H1 (cell line): ENCODE results near the gene GTF3C5. TPM values are rescaled to one million over a fixed set of nuclear protein-coding genes. Genes with fewer than 3 reads are reported as not detected.
A peak's percentile ranks its signal among the peaks of the same experiment; 100 is the strongest.

Experiments
- CTCF ChIA-PET: fragments of 300-600 bp; sonication (Branson Sonifier 250); formaldehyde crosslinking; loops from one replicate; lab custom pipeline; 2021; ENCODE audit not compliant: partially characterized antibody; lab: Charles Lee
- POLR2A ChIA-PET: fragments of 300-600 bp; sonication (Branson Sonifier 250); formaldehyde crosslinking; loops from one replicate; lab custom pipeline; 2021; ENCODE audit warnings: inconsistent platforms; ENCODE audit not compliant: partially characterized antibody; lab: Charles Lee
- DNase-seq, 2 experiments: peaks; one replicate each; pipeline versions ENCODE4 v3.0.0 to v3.0.0-alpha.2; 2010 to 2022; ENCODE audit warnings: low spot score in 2 of 2, low read depth in 1 of 2, mixed read lengths in 1 of 2
- FAIRE-seq: peaks from 2 replicates; lab custom pipeline; 2011; peaks lifted over from hg19 to GRCh38; lab: Jason Lieb, UNC
- H2AFZ ChIP-seq: 2 replicates; pipeline ENCODE4 v1.8.1; 2012; ENCODE audit warnings: low read length, inconsistent platforms
- H2AK5ac ChIP-seq: 2 replicates; pipeline ENCODE4 v1.6.1; 2013; ENCODE audit warnings: low read depth, low read length
- H2BK120ac ChIP-seq: replicated peaks from 2 replicates; pipeline ENCODE3; 2013; ENCODE audit warnings: low read depth, low read length, inconsistent platforms
- H2BK12ac ChIP-seq: 2 replicates; pipeline ENCODE4 v1.6.1; 2013; ENCODE audit warnings: low read depth, low read length
- H2BK15ac ChIP-seq: 2 replicates; pipeline ENCODE4 v1.6.1; 2013; ENCODE audit warnings: low read length
- H2BK20ac ChIP-seq: 2 replicates; pipeline ENCODE4 v1.6.1; 2013; ENCODE audit warnings: low read length
- H2BK5ac ChIP-seq: 2 replicates; pipeline ENCODE4 v1.6.1; 2013; ENCODE audit warnings: low read depth, low read length
- H3K14ac ChIP-seq: 2 replicates; pipeline ENCODE4 v1.6.1; 2013; ENCODE audit warnings: inconsistent platforms; ENCODE audit not compliant: insufficient read length
- H3K18ac ChIP-seq: 2 replicates; pipeline ENCODE4 v1.6.1; 2013; ENCODE audit warnings: low read length; ENCODE audit errors: extremely low read depth
- H3K23ac ChIP-seq: 2 replicates; pipeline ENCODE4 v1.6.1; 2013; ENCODE audit warnings: inconsistent platforms; ENCODE audit not compliant: insufficient read length
- H3K23me2 ChIP-seq: 2 replicates; pipeline ENCODE4 v1.6.1; 2013; ENCODE audit warnings: low read depth, low read length
- H3K27ac ChIP-seq: 2 replicates; pipeline ENCODE4 v1.6.1; 2011; ENCODE audit warnings: low read depth, low read length, inconsistent platforms
- H3K27me3 ChIP-seq, 4 experiments: replicated peaks in 1 of 4; 1 replicate in 1 of 4; 2 replicates in 3 of 4; pipeline versions ENCODE4 v1.6.1 to v1.8.1; 2011 to 2013; ENCODE audit warnings: low read length in 3 of 4, mild to moderate bottlenecking in 3 of 4, inconsistent platforms in 2 of 4, mixed read lengths in 2 of 4, moderate library complexity in 1 of 4; ENCODE audit not compliant: control insufficient read depth in 3 of 4, insufficient read depth in 3 of 4; ENCODE audit errors: extremely low read depth in 1 of 4
- H3K36me3 ChIP-seq, 4 experiments: 2 replicates each; pipeline versions ENCODE4 v1.6.1 to v1.8.1; 2011 to 2013; ENCODE audit warnings: mild to moderate bottlenecking in 4 of 4, low read length in 3 of 4, moderate library complexity in 2 of 4, control low read depth in 1 of 4, inconsistent platforms in 1 of 4; ENCODE audit not compliant: insufficient read depth in 4 of 4, control insufficient read depth in 2 of 4
- H3K4ac ChIP-seq: replicated peaks from 2 replicates; pipeline ENCODE3; 2013; ENCODE audit warnings: low read length, low read depth, mixed read lengths, inconsistent platforms; ENCODE audit not compliant: insufficient read length
- H3K4me1 ChIP-seq, 4 experiments: replicated peaks in 1 of 4; 1 replicate in 1 of 4; 2 replicates in 3 of 4; pipeline versions ENCODE4 v1.6.1 to v1.8.1; 2011 to 2013; ENCODE audit warnings: low read length in 3 of 4, inconsistent platforms in 2 of 4, mixed read lengths in 1 of 4; ENCODE audit not compliant: insufficient read depth in 4 of 4, control insufficient read depth in 3 of 4
- H3K4me2 ChIP-seq, 2 experiments: 2 replicates each; pipeline versions ENCODE4 v1.6.1 to v1.8.1; 2011 to 2013; ENCODE audit warnings: low read depth in 2 of 2, low read length in 2 of 2, control low read depth in 1 of 2, inconsistent platforms in 1 of 2, mild to moderate bottlenecking in 1 of 2; ENCODE audit not compliant: insufficient read depth in 1 of 2
- H3K4me3 ChIP-seq, 4 experiments: fragments of 200-600, 300-600 bp in 1 of 4; sonication (generic), shearing (Covaris generic), sonication (Bioruptor Twin) in 1 of 4; 2 replicates each; pipeline versions ENCODE4 v1.5.1 to v1.8.1; 2011 to 2016; ENCODE audit warnings: low read length in 4 of 4, low read depth in 3 of 4, control low read depth in 2 of 4, inconsistent platforms in 2 of 4, mild to moderate bottlenecking in 2 of 4, mixed read lengths in 1 of 4, moderate library complexity in 1 of 4; ENCODE audit not compliant: insufficient read depth in 2 of 4; ENCODE audit errors: extremely low read depth in 1 of 4
- H3K56ac ChIP-seq: replicated peaks from 2 replicates; pipeline ENCODE3; 2013; ENCODE audit warnings: low read depth, mild to moderate bottlenecking, mixed read lengths, low read length, inconsistent platforms; ENCODE audit not compliant: insufficient read length
- H3K79me1 ChIP-seq: 2 replicates; pipeline ENCODE4 v1.6.1; 2013; ENCODE audit warnings: low read depth, low read length, control low read depth
- H3K79me2 ChIP-seq, 2 experiments: 2 replicates each; pipeline versions ENCODE4 v1.6.1 to v1.8.1; 2012 to 2013; ENCODE audit warnings: low read length in 2 of 2, mild to moderate bottlenecking in 2 of 2, inconsistent platforms in 1 of 2; ENCODE audit not compliant: insufficient read depth in 2 of 2, control insufficient read depth in 1 of 2
- H3K9ac ChIP-seq, 4 experiments: replicated peaks in 1 of 4; 1 replicate in 1 of 4; 2 replicates in 3 of 4; pipeline versions ENCODE4 v1.6.1 to v1.8.1; 2011 to 2013; ENCODE audit warnings: low read depth in 3 of 4, low read length in 3 of 4, control low read depth in 2 of 4, mild to moderate bottlenecking in 2 of 4, moderate library complexity in 2 of 4, inconsistent platforms in 1 of 4; ENCODE audit errors: extremely low read depth in 1 of 4
- H3K9me3 ChIP-seq, 2 experiments: 2 replicates each; pipeline versions ENCODE4 v1.6.1 to v1.8.1; 2012 to 2013; ENCODE audit warnings: mild to moderate bottlenecking in 2 of 2, moderate library complexity in 2 of 2, control low read depth in 1 of 2, inconsistent platforms in 1 of 2, low read depth in 1 of 2, low read length in 1 of 2, mixed read lengths in 1 of 2; ENCODE audit not compliant: insufficient read depth in 2 of 2
- H4K20me1 ChIP-seq, 2 experiments: replicated peaks in 1 of 2; 2 replicates each; pipeline versions ENCODE3 to v1.8.1; 2011 to 2013; ENCODE audit warnings: inconsistent platforms in 2 of 2, low read length in 2 of 2, mild to moderate bottlenecking in 1 of 2; ENCODE audit not compliant: insufficient read depth in 2 of 2, control insufficient read depth in 1 of 2
- H4K5ac ChIP-seq: 2 replicates; pipeline ENCODE4 v1.6.1; 2013; ENCODE audit warnings: low read length, low read depth, mixed read lengths, inconsistent platforms; ENCODE audit not compliant: insufficient read length
- H4K8ac ChIP-seq: 2 replicates; pipeline ENCODE4 v1.8.0; 2013; ENCODE audit warnings: mild to moderate bottlenecking, moderate library complexity, low read length, inconsistent platforms; ENCODE audit not compliant: insufficient read depth; ENCODE audit errors: extremely low read depth
- H4K91ac ChIP-seq: replicated peaks from 2 replicates; pipeline ENCODE3; 2013; ENCODE audit warnings: low read length, mixed read lengths, inconsistent platforms; ENCODE audit not compliant: insufficient read length
- BRCA1 ChIP-seq: IDR thresholded peaks from 2 replicates; pipeline ENCODE4 v1.6.1; 2012; ENCODE audit warnings: low read depth, low read length, improper control_type of control experiment
- E2F6 ChIP-seq: IDR thresholded peaks from 2 replicates; pipeline ENCODE4 v1.6.1; 2012; ENCODE audit warnings: inconsistent platforms
- KDM4A ChIP-seq: IDR thresholded peaks from one replicate; pipeline ENCODE4 v1.7.1; 2012; ENCODE audit warnings: low read depth, mild to moderate bottlenecking, moderate library complexity, low read length, inconsistent platforms; ENCODE audit not compliant: severe bottlenecking
- PHF8 ChIP-seq: fragments of 200-600 bp; sonication (generic); conservative IDR thresholded peaks from 2 replicates; pipeline ENCODE4 v1.7.1; 2012; ENCODE audit warnings: low read depth, mild to moderate bottlenecking, inconsistent platforms, low read length, moderate library complexity
- SAP30 ChIP-seq: fragments of 300-600 bp; sonication (generic); IDR thresholded peaks from 2 replicates; pipeline ENCODE4 v1.7.1; 2012; ENCODE audit warnings: low read length, moderate library complexity, mild to moderate bottlenecking, inconsistent platforms; ENCODE audit not compliant: insufficient read depth, insufficient replicate concordance
- TCF12 ChIP-seq: IDR thresholded peaks from 2 replicates; pipeline ENCODE4 v1.6.1; 2011; ENCODE audit warnings: low read depth, mild to moderate bottlenecking, low read length
- WGBS, 2 experiments: shearing (Covaris generic) in 1 of 2; methylation state at CpG; one replicate each; pipeline versions ENCODE4 v1.1.6 to v1.1.7; 2013 to 2015; ENCODE audit warnings: low lambda C conversion rate in 2 of 2, mixed read lengths in 2 of 2, inconsistent platforms in 1 of 2, low coverage in 1 of 2, missing lambda C conversion rate in 1 of 2; ENCODE audit not compliant: insufficient replicate concordance in 2 of 2, insufficient coverage in 1 of 2, insufficient read length in 1 of 2; ENCODE audit errors: extremely low coverage in 1 of 2, missing lambda C conversion rate in 1 of 2; 5-methylcytosine and 5-hydroxymethylcytosine counted together
- polyA plus RNA-seq, 7 experiments: library from polyadenylated mRNA; depleted of rRNA in 3 of 7; stranded (reverse) in 5 of 7; unstranded in 2 of 7; fragments of >200 nt in 5 of 7; fragments of 200-250 nt in 2 of 7; gene quantifications; 1 replicate in 5 of 7; 2 replicates in 1 of 7; 4 replicates in 1 of 7; pipeline versions ENCODE4 v1.2.1 to v1.2.3, GENCODE V29; 2011 to 2013; ENCODE audit warnings: missing spikeins in 2 of 7, mixed read lengths in 2 of 7
- total RNA-seq: library from RNA; stranded (reverse); fragmentation: NEBNext Ultra II Directional; extraction: Animal tissue kit (Norgen Biotek cat#: 25700); gene quantifications from 2 replicates; pipeline ENCODE4 v1.2.1, GENCODE V29; 2021

GTF3C5 gene
- total and polyA plus RNA-seq, 2 of the 8 experiments (the other 6 are each of a cell fraction or from before 2014, with no cell fraction given) = 78.7 to 87.1 TPM

- peak overlapping the region; percentile 61 to 99 (median 96) for H3K4me3 ChIP-seq
- no peak overlapping the region for H2AFZ ChIP-seq
- DNase-seq = no peak
- H3K56ac ChIP-seq = peak overlapping the region; percentile 26
- no peak overlapping the region for H3K4ac ChIP-seq
- H3K4me2 ChIP-seq = peak overlapping the region; percentile 48 to 74
- CTCF ChIA-PET = interaction anchor here (1.1 to 6.9 kb wide), 6 partner anchors 7 to 117 kb away, joined by 3 to 44 read pairs (median 6); no protein-coding TSS in a partner anchor
- H2BK20ac ChIP-seq = no peak overlapping the region
- no peak overlapping the region for H3K14ac ChIP-seq
- H3K23me2 ChIP-seq = peaks cover 8% of the 10 kb centered on the region; the same call in 1 of the 2 replicates
- H4K91ac ChIP-seq = no peak overlapping the region
- H2BK120ac ChIP-seq = no peak overlapping the region
- peaks cover 0 to 5% (median 0%) of the 10 kb centered on the region in 4 experiments; a peak in 1 of 8 replicates for H3K36me3 ChIP-seq
- WGBS, 2 experiments = 4% methylated on average over 24 of the region's 28 CpGs; no CpG with 5 or more reads in 1 of the 2 experiments
- POLR2A ChIA-PET = interaction anchor here (0.7 to 2.3 kb wide), 12 partner anchors 11 to 337 kb away, joined by 3 to 17 read pairs (median 3); no protein-coding TSS in a partner anchor
- no peak overlapping the region for H2AK5ac ChIP-seq
- TF ChIP-seq SAP30 (peak; percentile 26), E2F6 (no peak), PHF8 (no peak; the same call in 1 of the 2 replicates), BRCA1 (no peak), KDM4A (peak; percentile 16), TCF12 (no peak)
- H3K27me3 ChIP-seq = no peaks in the 10 kb centered on the region; a peak in 1 of 7 replicates
- no peak for FAIRE-seq
- peak overlapping the region; percentile 81 for H4K8ac ChIP-seq
- H3K27ac ChIP-seq = peak overlapping the region; percentile 47; the same call in 1 of the 2 replicates
- peaks cover 20% of the 10 kb centered on the region for H3K79me1 ChIP-seq
- no peak overlapping the region for H3K23ac ChIP-seq
- no peak overlapping the region for H3K18ac ChIP-seq
- no peak overlapping the region for H2BK5ac ChIP-seq
- H3K9ac ChIP-seq = peak overlapping the region; percentile 34 to 69 (median 63)
- peaks cover 23 to 43% of the 10 kb centered on the region in 2 experiments for H3K79me2 ChIP-seq
- H4K5ac ChIP-seq = no peak overlapping the region
- H3K4me1 ChIP-seq = peaks cover 2 to 10% (median 5%) of the 10 kb centered on the region in 4 experiments; a peak in 6 of 7 replicates
- H3K9me3 ChIP-seq = no peaks in the 10 kb centered on the region
- H2BK12ac ChIP-seq = no peak overlapping the region
- H4K20me1 ChIP-seq = peaks cover 5 to 14% of the 10 kb centered on the region in 2 experiments
- no peak overlapping the region for H2BK15ac ChIP-seq
These were observed 842 bp upstream of the GTF3C5 start for GRCh38 chr9:133029994-133030316.
